GM13976 (cell line): ENCODE results near the gene TMEM91.
"Not testable (repeated sequence)": the region's sequence is repeated elsewhere in the genome, so short reads cannot be mapped to it uniquely, and the experiment has no call there.

Experiments used
- DNase-seq: peaks from one replicate; pipeline ENCODE4 v3.0.0; 2012; ENCODE audit warnings: low spot score
- CTCF ChIP-seq: IDR thresholded peaks from 2 replicates; pipeline ENCODE4 v1.5.1; 2012; ENCODE audit warnings: borderline replicate concordance, mild to moderate bottlenecking; ENCODE audit not compliant: insufficient read depth; ENCODE audit errors: extremely low read depth, missing control alignments, control extremely low read depth
- in situ Hi-C: fragments of 300-500 bp; cut with MboI; formaldehyde crosslinking; loops from one replicate; pipeline ENCODE4 v1.12.0; 2022; ENCODE audit warnings: low sequenced_read_pairs, mixed read lengths, inconsistent platforms; ENCODE audit not compliant: unreplicated experiment

The TMEM91 gene

GRCh38 chr19:41344162-41344561 lies 32.2 kb upstream of the TMEM91 start:
- TF ChIP-seq CTCF = no peak
- in situ Hi-C loops = no loop called here
- no peak for DNase-seq

GRCh38 chr19:41346916-41347315 lies 29.4 kb upstream of the TMEM91 start:
- in situ Hi-C loops, DNase-seq: not testable (repeated sequence)

- no peak for DNase-seq
- no peak for TF ChIP-seq CTCF
- in situ Hi-C loops = no loop called here
Observed at GRCh38 chr19:41350735-41351338, 25.5 kb upstream of the TMEM91 start.

GRCh38 chr19:41351339-41352245 lies 24.7 kb upstream of the TMEM91 start:
- DNase-seq = peak; percentile 87
- TF ChIP-seq CTCF = no peak
- in situ Hi-C loops = no loop called here

- in situ Hi-C loops = no loop called here
- no peak for DNase-seq
- no peak for TF ChIP-seq CTCF
Observed at GRCh38 chr19:41352279-41352608, 24.1 kb upstream of the TMEM91 start.

- TF ChIP-seq CTCF = peak; percentile 64
- peak; percentile 85 for DNase-seq
- in situ Hi-C loops = no loop called here
Observed at GRCh38 chr19:41352609-41353465, 23.5 kb upstream of the TMEM91 start.
